Breast epithelium (tissue), 4 donors: ENCODE results near the gene CCP110. TPM values are rescaled to one million over a fixed set of nuclear protein-coding genes. Genes with fewer than 3 reads are reported as not detected.

Experiments used
- DNase-seq, 2 donors: peaks; one replicate each; pipeline ENCODE4 v3.0.0-alpha.2; 2019; ENCODE audit warnings: low spot score in 2 of 2
- H3K27ac ChIP-seq, 2 donors: fragments of 200-600 bp; sonication (generic) in 1 of 2; one replicate each; pipeline ENCODE4 v1.5.1; 2016 to 2019; ENCODE audit warnings: mild to moderate bottlenecking in 1 of 2
- H3K27me3 ChIP-seq, 2 donors: fragments of 200-600 bp; sonication (generic) in 1 of 2; one replicate each; pipeline versions ENCODE4 v1.5.1 to v1.6.0; 2017 to 2019; ENCODE audit warnings: control low read depth in 1 of 2, mild to moderate bottlenecking in 1 of 2
- H3K36me3 ChIP-seq: fragments of 200-600 bp; one replicate; pipeline ENCODE4 v1.5.1; 2019
- H3K4me1 ChIP-seq, 2 donors: fragments of 200-600 bp; sonication (generic); one replicate each; pipeline ENCODE4 v1.5.1; 2016 to 2019; ENCODE audit warnings: control low read depth in 1 of 2
- H3K4me3 ChIP-seq, 3 donors: fragments of 200-600 bp; sonication (generic); 1 replicate in 2 of 3; 2 replicates in 1 of 3; pipeline ENCODE4 v1.5.1; 2016 to 2019; ENCODE audit warnings: mild to moderate bottlenecking in 3 of 3, moderate library complexity in 2 of 3
- H3K9me3 ChIP-seq, 2 donors: fragments of 200-600 bp; sonication (generic) in 1 of 2; one replicate each; pipeline ENCODE4 v1.5.1; 2016 to 2019; ENCODE audit warnings: control low read depth in 1 of 2
- POLR2A ChIP-seq: fragments of 450-650 bp; IDR thresholded peaks from one replicate; pipeline ENCODE4 v1.6.1; 2016; ENCODE audit warnings: antibody characterized with exemption, mild to moderate bottlenecking, moderate library complexity
- POLR2AphosphoS5 ChIP-seq, 3 donors: sonication (generic); formaldehyde crosslinking; IDR thresholded peaks; one replicate each; pipeline ENCODE4 v1.6.1; 2017; ENCODE audit warnings: antibody characterized with exemption in 3 of 3
- intact Hi-C: fragments of 100-400 bp; cut with DNase I; formaldehyde crosslinking; loops from one replicate; pipeline ENCODE4 v1.15.1; 2023; ENCODE audit warnings: low total_unique reads
- total RNA-seq, 3 donors: library from RNA; depleted of rRNA; stranded (reverse); fragments of >200 nt; gene quantifications; one replicate each; pipeline ENCODE4 v1.1.0, GENCODE V29; 2016
- TF ChIP-seq, protein P1 (sequence below), 3 donors: fragments of 450-650 bp; IDR thresholded peaks; one replicate each; pipeline ENCODE4 v1.5.1; 2016 to 2017; ENCODE audit warnings: antibody characterized with exemption in 3 of 3, mild to moderate bottlenecking in 3 of 3, moderate library complexity in 3 of 3

Gene CCP110
- total RNA-seq, 3 donors from 2014 or later = 13.9 to 33.5 (median 31.5) TPM

- Histone ChIP-seq H3K27ac (no peak overlapping the region), H3K36me3 (peaks cover 3% of the 10 kb centered on the region), H3K27me3 (no peaks in the 10 kb centered on the region), H3K4me1 (no peaks in the 10 kb centered on the region), H3K4me3 (no peak overlapping the region), H3K9me3 (no peaks in the 10 kb centered on the region)
- DNase-seq = no peak
- intact Hi-C loops = loop anchor here (10.0 kb wide), 1 partner anchor 421 kb away; no protein-coding TSS in a partner anchor
- TF ChIP-seq, protein P1, sequence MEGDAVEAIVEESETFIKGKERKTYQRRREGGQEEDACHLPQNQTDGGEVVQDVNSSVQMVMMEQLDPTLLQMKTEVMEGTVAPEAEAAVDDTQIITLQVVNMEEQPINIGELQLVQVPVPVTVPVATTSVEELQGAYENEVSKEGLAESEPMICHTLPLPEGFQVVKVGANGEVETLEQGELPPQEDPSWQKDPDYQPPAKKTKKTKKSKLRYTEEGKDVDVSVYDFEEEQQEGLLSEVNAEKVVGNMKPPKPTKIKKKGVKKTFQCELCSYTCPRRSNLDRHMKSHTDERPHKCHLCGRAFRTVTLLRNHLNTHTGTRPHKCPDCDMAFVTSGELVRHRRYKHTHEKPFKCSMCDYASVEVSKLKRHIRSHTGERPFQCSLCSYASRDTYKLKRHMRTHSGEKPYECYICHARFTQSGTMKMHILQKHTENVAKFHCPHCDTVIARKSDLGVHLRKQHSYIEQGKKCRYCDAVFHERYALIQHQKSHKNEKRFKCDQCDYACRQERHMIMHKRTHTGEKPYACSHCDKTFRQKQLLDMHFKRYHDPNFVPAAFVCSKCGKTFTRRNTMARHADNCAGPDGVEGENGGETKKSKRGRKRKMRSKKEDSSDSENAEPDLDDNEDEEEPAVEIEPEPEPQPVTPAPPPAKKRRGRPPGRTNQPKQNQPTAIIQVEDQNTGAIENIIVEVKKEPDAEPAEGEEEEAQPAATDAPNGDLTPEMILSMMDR (IDR thresholded peaks at IDR 0.05) = no peak
- TF ChIP-seq POLR2A (no peak), POLR2AphosphoS5 (IDR thresholded peaks at IDR 0.05) (no peak)
Observed at GRCh38 chr16:19505600-19506303, 18.0 kb upstream of the CCP110 start.

GRCh38 chr16:19506965-19507364 lies 16.8 kb upstream of the CCP110 start:
- Histone ChIP-seq H3K4me3 (no peak overlapping the region), H3K36me3 (no peaks in the 10 kb centered on the region), H3K27ac (no peak overlapping the region), H3K9me3 (no peaks in the 10 kb centered on the region), H3K27me3 (no peaks in the 10 kb centered on the region), H3K4me1 (no peaks in the 10 kb centered on the region)
- TF ChIP-seq, protein P1 (IDR thresholded peaks at IDR 0.05) = no peak
- TF ChIP-seq POLR2A = no peak
- no peak for TF ChIP-seq POLR2AphosphoS5 (IDR thresholded peaks at IDR 0.05)
- DNase-seq = no peak
- intact Hi-C loops = loop anchor here (10.0 kb wide), 1 partner anchor 422 kb away; no protein-coding TSS in a partner anchor

DNA sequence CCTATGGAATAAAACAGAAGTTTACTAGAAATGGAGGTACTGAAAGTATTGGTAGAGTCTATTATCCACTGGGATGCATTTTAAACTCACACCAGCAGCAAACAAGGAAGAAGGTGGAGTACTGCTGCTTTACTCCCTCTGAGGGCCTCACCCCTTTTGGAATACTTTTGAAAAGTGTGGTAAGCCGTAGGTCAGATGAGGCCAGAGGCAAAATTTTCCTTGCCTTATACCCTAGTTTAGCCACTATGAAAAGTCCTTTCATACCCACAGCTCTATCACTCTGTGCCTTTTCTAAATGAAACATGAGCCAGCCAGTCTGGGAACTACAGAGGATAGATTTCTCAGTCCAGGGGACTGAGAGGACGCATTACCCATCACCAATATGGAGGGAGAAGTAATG lies 15.9 kb upstream of the CCP110 start:
- Histone ChIP-seq H3K4me3 (no peak overlapping the region), H3K4me1 (no peaks in the 10 kb centered on the region), H3K9me3 (no peaks in the 10 kb centered on the region), H3K27ac (no peak overlapping the region), H3K27me3 (no peaks in the 10 kb centered on the region), H3K36me3 (no peaks in the 10 kb centered on the region)
- TF ChIP-seq POLR2A (no peak), POLR2AphosphoS5 (IDR thresholded peaks at IDR 0.05) (no peak)
- TF ChIP-seq, protein P1 (IDR thresholded peaks at IDR 0.05) = no peak
- intact Hi-C loops = loop anchor here (10.0 kb wide), 1 partner anchor 423 kb away; no protein-coding TSS in a partner anchor
- no peak for DNase-seq

DNA sequence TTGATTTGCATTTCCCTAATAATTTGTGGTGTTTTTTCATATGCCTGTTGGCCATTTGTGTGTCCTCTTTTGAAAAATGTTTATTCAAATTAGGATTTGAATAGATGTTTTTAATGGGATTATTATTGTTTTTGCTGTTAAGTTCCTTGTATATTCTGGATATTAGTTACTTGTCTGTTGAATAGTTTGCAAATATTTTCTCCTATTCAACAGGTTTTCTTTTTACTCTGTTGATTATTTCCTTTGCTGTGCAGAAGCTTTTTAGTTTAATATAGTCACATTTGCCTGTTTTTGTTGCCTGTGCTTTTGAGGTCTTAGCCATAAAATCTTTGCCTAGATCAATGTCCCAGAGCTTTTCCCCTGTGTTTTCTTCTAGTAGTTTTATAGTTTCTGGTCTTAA lies 11.4 kb upstream of the CCP110 start:
- DNase-seq = no peak
- TF ChIP-seq POLR2A = no peak
- no peak for TF ChIP-seq POLR2AphosphoS5 (IDR thresholded peaks at IDR 0.05)
- TF ChIP-seq, protein P1 (IDR thresholded peaks at IDR 0.05) = no peak
- no peaks in the 10 kb centered on the region for H3K9me3 ChIP-seq
- no peak overlapping the region for H3K4me3 ChIP-seq
- intact Hi-C loops = no loop called here
- H3K36me3 ChIP-seq = no peaks in the 10 kb centered on the region
- no peaks in the 10 kb centered on the region for H3K27me3 ChIP-seq
- H3K4me1 ChIP-seq = no peaks in the 10 kb centered on the region
- no peak overlapping the region for H3K27ac ChIP-seq

GRCh38 chr16:19513377-19514053 lies 10.2 kb upstream of the CCP110 start:
- DNase-seq = no peak
- Histone ChIP-seq H3K27ac (no peak overlapping the region), H3K4me3 (no peak overlapping the region), H3K4me1 (no peaks in the 10 kb centered on the region), H3K27me3 (no peaks in the 10 kb centered on the region), H3K36me3 (no peaks in the 10 kb centered on the region), H3K9me3 (no peaks in the 10 kb centered on the region)
- TF ChIP-seq, protein P1 (IDR thresholded peaks at IDR 0.05) = no peak
- no peak for TF ChIP-seq POLR2AphosphoS5 (IDR thresholded peaks at IDR 0.05)
- no peak for TF ChIP-seq POLR2A
- intact Hi-C loops = no loop called here
